SK-N-SH (cell line): Measurements from ENCODE around the gene GRB2.

ENCODE experiments used
- FOSL2 ChIP-seq: IDR thresholded peaks from 2 replicates; pipeline ENCODE4 v1.4.0; 2012; ENCODE audit warnings: low read depth, mild to moderate bottlenecking, moderate library complexity, borderline replicate concordance
- MXI1 ChIP-seq: IDR thresholded peaks from 2 replicates; pipeline ENCODE4 v1.6.1; 2012; ENCODE audit warnings: mild to moderate bottlenecking, low read depth, low read length, improper control_type of control experiment
- POLR2AphosphoS5 ChIP-seq: IDR thresholded peaks from 2 replicates; pipeline ENCODE4 v1.6.1; 2012; ENCODE audit warnings: low read depth, low read length
- RAD21 ChIP-seq: IDR thresholded peaks from 2 replicates; pipeline ENCODE4 v1.6.1; 2012; ENCODE audit warnings: mild to moderate bottlenecking, low read length
- TAF1 ChIP-seq: IDR thresholded peaks from 2 replicates; pipeline ENCODE4 v1.6.1; 2012; ENCODE audit warnings: low read depth, mild to moderate bottlenecking, low read length, moderate library complexity, borderline replicate concordance
- TCF12 ChIP-seq: IDR thresholded peaks from 2 replicates; pipeline ENCODE4 v1.4.0; 2012
- TEAD4 ChIP-seq: IDR thresholded peaks from 2 replicates; pipeline ENCODE4 v1.4.0; 2012; ENCODE audit warnings: mild to moderate bottlenecking, borderline replicate concordance; ENCODE audit not compliant: insufficient read depth
- TF ChIP-seq, protein P1 (sequence below): fragments of 200-600 bp; sonication (generic); IDR thresholded peaks from 2 replicates; pipeline ENCODE4 v1.6.1; 2017; ENCODE audit warnings: antibody characterized with exemption, mild to moderate bottlenecking, moderate library complexity
- TF ChIP-seq, protein P2 (sequence below): IDR thresholded peaks from 2 replicates; pipeline ENCODE4 v1.4.0; 2012; ENCODE audit warnings: low read depth
- TF ChIP-seq, protein P3 (sequence below): IDR thresholded peaks from 2 replicates; pipeline ENCODE4 v1.6.1; 2012; ENCODE audit warnings: mild to moderate bottlenecking, low read depth, low read length, moderate library complexity
- TF ChIP-seq, protein P4 (sequence below): IDR thresholded peaks from 2 replicates; pipeline ENCODE4 v1.4.0; 2012; ENCODE audit warnings: low read depth, borderline replicate concordance
- TF ChIP-seq, protein P5 (sequence below): IDR thresholded peaks from 2 replicates; pipeline ENCODE4 v1.4.0; 2012; ENCODE audit warnings: low read depth, borderline replicate concordance
- TF ChIP-seq, protein P6 (sequence below): fragments of 150-350 bp; IDR thresholded peaks from 2 replicates; pipeline ENCODE4 v1.6.1; 2017; ENCODE audit warnings: antibody characterized with exemption, low read length, low read depth, borderline replicate concordance

DNA sequence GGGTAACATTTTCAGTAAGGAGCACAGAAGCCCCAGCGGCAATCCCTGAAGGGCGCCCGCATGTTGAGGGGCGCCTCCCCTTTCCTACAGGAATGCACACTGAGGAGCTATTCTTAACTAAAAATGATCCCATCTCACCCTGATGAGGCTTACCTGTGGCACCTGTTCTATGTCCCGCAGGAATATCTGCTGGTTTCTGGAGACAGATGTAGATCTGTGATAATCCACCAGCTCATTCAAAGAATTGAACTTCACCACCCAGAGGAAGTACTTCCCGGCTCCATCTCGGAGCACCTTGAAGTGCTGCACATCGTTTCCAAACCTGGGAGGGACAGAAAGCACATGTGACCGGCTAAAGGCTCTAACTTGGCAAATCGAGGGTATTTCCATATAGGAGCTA is 84.0 kb downstream of the GRB2 start:
- TF ChIP-seq MXI1: no peak
- TF ChIP-seq TAF1: no peak
- TF ChIP-seq, protein P1, sequence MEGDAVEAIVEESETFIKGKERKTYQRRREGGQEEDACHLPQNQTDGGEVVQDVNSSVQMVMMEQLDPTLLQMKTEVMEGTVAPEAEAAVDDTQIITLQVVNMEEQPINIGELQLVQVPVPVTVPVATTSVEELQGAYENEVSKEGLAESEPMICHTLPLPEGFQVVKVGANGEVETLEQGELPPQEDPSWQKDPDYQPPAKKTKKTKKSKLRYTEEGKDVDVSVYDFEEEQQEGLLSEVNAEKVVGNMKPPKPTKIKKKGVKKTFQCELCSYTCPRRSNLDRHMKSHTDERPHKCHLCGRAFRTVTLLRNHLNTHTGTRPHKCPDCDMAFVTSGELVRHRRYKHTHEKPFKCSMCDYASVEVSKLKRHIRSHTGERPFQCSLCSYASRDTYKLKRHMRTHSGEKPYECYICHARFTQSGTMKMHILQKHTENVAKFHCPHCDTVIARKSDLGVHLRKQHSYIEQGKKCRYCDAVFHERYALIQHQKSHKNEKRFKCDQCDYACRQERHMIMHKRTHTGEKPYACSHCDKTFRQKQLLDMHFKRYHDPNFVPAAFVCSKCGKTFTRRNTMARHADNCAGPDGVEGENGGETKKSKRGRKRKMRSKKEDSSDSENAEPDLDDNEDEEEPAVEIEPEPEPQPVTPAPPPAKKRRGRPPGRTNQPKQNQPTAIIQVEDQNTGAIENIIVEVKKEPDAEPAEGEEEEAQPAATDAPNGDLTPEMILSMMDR: no peak
- TF ChIP-seq, protein P2, sequence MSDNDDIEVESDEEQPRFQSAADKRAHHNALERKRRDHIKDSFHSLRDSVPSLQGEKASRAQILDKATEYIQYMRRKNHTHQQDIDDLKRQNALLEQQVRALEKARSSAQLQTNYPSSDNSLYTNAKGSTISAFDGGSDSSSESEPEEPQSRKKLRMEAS: no peak
- TF ChIP-seq, protein P3, sequence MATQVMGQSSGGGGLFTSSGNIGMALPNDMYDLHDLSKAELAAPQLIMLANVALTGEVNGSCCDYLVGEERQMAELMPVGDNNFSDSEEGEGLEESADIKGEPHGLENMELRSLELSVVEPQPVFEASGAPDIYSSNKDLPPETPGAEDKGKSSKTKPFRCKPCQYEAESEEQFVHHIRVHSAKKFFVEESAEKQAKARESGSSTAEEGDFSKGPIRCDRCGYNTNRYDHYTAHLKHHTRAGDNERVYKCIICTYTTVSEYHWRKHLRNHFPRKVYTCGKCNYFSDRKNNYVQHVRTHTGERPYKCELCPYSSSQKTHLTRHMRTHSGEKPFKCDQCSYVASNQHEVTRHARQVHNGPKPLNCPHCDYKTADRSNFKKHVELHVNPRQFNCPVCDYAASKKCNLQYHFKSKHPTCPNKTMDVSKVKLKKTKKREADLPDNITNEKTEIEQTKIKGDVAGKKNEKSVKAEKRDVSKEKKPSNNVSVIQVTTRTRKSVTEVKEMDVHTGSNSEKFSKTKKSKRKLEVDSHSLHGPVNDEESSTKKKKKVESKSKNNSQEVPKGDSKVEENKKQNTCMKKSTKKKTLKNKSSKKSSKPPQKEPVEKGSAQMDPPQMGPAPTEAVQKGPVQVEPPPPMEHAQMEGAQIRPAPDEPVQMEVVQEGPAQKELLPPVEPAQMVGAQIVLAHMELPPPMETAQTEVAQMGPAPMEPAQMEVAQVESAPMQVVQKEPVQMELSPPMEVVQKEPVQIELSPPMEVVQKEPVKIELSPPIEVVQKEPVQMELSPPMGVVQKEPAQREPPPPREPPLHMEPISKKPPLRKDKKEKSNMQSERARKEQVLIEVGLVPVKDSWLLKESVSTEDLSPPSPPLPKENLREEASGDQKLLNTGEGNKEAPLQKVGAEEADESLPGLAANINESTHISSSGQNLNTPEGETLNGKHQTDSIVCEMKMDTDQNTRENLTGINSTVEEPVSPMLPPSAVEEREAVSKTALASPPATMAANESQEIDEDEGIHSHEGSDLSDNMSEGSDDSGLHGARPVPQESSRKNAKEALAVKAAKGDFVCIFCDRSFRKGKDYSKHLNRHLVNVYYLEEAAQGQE: no peak
- TF ChIP-seq, protein P4, sequence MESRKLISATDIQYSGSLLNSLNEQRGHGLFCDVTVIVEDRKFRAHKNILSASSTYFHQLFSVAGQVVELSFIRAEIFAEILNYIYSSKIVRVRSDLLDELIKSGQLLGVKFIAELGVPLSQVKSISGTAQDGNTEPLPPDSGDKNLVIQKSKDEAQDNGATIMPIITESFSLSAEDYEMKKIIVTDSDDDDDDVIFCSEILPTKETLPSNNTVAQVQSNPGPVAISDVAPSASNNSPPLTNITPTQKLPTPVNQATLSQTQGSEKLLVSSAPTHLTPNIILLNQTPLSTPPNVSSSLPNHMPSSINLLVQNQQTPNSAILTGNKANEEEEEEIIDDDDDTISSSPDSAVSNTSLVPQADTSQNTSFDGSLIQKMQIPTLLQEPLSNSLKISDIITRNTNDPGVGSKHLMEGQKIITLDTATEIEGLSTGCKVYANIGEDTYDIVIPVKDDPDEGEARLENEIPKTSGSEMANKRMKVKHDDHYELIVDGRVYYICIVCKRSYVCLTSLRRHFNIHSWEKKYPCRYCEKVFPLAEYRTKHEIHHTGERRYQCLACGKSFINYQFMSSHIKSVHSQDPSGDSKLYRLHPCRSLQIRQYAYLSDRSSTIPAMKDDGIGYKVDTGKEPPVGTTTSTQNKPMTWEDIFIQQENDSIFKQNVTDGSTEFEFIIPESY: no peak
- no peak for TF ChIP-seq FOSL2
- no peak for TF ChIP-seq POLR2AphosphoS5
- TF ChIP-seq, protein P5, sequence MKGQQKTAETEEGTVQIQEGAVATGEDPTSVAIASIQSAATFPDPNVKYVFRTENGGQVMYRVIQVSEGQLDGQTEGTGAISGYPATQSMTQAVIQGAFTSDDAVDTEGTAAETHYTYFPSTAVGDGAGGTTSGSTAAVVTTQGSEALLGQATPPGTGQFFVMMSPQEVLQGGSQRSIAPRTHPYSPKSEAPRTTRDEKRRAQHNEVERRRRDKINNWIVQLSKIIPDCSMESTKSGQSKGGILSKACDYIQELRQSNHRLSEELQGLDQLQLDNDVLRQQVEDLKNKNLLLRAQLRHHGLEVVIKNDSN: no peak
- TF ChIP-seq RAD21: no peak
- TF ChIP-seq, protein P6, sequence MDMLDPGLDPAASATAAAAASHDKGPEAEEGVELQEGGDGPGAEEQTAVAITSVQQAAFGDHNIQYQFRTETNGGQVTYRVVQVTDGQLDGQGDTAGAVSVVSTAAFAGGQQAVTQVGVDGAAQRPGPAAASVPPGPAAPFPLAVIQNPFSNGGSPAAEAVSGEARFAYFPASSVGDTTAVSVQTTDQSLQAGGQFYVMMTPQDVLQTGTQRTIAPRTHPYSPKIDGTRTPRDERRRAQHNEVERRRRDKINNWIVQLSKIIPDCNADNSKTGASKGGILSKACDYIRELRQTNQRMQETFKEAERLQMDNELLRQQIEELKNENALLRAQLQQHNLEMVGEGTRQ: no peak
- no peak for TF ChIP-seq TCF12
- TF ChIP-seq TEAD4: no peak
